Caki2 (cell line): ENCODE data around the gene MCM7. TPM values are rescaled to one million over a fixed set of nuclear protein-coding genes. Genes with fewer than 3 reads are reported as not detected.

Experiments
- DNase-seq: peaks from one replicate; pipeline ENCODE4 v3.0.0-alpha.2; 2015; ENCODE audit warnings: low read depth
- in situ Hi-C: cut with HindIII; loops from 2 replicates; pipeline ENCODE4 v1.10.0; 2016; ENCODE audit warnings: low sequenced_read_pairs, low pct_unique_long_range_greater_than_20kb, mixed read lengths
- total RNA-seq: library from RNA; depleted of rRNA; stranded (reverse); fragments of >200 nt; shearing (Covaris generic); gene quantifications from 2 replicates; pipeline ENCODE4 v1.2.3, GENCODE V29; 2014; ENCODE audit warnings: low replicate concordance

MCM7 gene
- total RNA-seq, 1 experiment from 2014 or later = 243 TPM

DNA sequence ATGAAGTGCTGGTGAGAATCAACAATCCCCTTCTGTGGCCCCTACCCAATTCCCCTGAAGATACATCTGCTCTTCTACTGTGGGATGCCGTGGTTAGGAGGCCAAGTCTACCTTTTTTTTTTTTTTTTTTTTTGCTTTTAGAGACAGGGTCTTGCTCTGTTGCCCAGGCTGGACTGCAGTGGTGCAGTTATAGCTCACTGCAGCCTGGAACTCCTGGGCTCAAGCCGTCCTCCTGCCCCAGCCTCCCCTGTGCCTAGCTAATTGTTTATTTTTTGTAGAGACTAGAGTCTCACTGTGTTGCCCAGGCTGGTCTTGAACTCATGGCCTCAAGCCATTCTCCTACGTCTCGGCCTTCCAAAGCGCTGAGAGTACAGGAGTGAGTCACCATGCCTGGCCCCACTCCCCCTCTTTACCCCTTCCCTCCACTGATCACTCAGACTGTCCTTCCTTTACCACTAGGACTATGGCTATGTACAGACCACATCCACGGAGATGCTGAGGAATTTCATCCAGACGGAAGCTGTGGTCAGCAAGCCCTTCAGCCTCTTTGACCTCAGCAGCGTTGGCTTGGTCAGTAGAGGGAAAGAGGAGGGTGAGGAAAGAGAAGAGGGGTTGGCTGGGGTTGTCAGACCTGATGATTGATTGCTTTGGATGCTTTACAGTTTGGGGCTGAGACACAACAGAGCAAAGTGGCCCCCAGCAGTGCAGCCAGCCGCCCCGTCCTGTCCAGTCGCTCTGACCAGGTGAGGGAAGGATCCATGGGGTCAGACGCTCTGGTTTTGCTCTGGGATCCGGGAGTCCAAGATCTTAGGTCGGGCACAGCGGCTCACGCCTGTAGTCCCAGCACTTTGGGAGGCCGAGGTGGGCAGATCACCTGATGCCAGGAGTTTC, 2.0 kb upstream of the MCM7 start:
- no peak for DNase-seq
- in situ Hi-C loops = no loop called here

DNA sequence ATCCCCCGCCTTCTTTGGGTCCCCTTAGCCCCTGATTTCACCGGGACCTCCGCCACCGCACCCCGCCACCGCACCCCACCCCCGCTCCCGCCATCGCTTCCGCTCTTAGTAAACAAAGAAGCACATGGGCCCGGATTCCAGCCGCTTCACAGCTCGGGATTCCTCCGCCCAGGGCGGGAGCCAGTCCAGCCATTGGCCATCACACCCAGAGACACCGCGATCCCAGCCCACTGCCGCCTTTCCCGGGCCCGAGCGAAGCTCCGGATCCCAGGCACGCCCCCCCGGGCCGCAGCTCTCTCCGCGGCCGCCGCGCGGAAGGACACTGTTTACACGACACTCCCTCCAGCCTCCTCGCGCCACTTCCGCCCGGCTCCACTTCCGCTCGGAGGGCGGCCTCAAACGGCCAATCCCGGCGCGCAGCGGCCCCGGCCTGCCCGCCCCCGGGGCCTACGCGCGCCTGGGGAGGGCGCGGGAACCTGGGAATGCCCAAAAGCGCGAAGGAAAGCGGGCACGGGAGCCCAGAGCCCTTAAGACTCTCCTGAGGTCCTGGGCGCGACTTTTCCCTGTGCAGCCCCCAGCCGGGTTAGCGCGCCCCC, 679 bp downstream of the MCM7 start:
- in situ Hi-C loops = no loop called here
- DNase-seq = peak; percentile 94

DNA sequence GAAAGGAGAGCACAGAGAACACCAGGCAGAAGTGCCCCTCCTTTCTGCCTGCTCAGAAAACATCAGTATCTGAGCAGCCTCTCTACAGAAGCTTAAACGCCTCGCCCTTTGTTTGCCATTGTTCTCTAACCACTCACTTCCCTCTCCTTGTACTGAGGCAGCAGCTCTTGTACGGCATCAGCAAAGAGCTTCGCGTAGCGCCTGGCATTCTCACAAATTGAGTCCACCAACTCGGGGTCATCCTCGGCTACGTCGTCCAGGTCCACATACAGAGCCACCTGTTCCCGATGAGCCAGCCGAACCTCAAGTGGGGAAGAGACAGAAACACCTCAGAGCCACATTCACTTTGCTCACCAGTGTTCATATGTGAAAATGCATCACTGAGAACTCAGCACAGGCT, 1.7 kb downstream of the MCM7 start:
- DNase-seq = no peak
- in situ Hi-C loops = no loop called here

DNA sequence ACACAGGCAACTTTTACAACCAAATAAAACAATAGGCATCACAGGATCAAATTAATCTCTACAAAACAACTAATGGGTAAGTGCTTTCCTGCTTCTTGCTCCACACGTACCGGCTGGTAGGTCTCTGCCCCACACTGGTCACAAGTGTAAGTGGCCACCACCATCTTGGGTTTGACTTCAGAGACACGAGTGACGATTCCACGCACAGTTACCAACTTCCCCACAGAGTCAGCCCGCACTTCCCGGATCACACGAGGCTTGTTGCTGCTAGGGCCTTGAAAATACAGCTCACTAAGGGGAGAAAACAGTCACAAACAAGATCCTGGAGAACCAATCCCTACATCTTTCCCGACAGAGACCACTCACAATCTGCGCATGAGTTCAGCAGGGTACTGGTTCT, 2.3 kb downstream of the MCM7 start:
- DNase-seq = no peak
- in situ Hi-C loops = no loop called here

DNA sequence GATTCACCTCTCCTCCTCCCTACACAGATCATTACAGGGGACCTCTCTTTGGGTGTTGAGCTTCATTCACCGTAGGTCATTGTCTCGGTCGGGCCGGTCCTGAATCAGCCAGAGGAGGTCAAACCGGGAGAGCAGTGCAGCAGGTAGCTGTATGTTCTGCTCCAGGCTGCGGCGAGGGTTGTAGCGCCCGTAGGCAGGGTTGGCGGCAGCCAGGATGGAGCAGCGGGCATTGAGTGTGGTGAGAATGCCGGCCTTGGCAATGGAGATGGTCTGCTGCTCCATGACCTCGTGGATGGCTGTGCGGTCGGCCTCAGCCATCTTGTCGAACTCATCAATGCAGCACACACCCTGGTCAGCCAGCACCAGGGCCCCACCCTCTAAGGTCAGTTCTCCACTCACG, 5.5 kb downstream of the MCM7 start:
- in situ Hi-C loops = no loop called here
- no peak for DNase-seq

DNA sequence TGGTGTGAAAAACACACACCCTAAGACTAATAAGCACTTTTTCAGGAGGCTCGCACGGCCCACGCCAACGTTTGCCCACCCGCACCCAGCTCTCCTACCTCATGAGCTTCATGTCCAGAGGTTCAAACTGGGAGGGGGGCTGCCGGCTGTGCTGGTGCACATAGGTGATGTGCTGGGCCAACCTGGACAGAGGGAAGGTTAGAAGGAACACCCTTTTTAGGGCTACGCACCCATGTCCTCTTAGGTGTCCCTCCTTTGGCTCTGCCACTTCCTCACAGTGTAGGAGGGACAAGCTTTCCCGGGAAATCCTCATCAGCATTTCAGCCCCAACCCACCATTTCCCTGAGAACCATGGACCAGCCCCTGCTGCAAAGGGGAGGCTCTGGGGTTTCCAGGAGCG, 5.9 kb downstream of the MCM7 start:
- in situ Hi-C loops = no loop called here

DNA sequence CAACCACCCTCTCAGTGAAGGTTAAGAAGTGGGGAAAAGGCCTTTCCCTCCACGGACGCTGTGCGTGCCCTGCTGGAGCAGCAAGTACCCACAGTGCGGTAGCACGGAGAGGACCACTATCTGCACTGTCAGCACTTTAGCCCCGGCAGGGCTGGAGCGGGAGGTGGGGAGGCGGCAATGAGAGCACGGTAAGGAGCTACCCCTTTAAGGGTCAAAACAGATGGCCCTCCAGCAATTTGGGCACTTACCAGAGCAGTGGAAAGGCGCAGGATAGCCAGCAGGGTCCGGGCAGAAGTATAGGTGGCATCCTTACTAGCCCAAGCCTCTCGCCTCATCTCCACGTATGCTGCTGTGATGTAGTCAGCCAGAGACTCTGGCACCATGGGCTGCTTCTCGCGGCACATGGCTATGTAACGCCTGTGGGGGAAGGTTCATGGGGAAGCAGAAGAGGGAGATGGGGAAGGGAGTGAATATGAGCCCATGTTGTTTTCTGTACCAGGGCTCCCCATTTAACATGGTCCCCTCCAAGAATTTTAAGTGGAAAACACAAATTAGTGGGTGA, 7.2 kb downstream of the MCM7 start:
- in situ Hi-C loops = no loop called here
- DNase-seq = no peak

More for the DNA sequence above, 5.9 kb downstream of the MCM7 start:
- no peak for DNase-seq

DNA sequence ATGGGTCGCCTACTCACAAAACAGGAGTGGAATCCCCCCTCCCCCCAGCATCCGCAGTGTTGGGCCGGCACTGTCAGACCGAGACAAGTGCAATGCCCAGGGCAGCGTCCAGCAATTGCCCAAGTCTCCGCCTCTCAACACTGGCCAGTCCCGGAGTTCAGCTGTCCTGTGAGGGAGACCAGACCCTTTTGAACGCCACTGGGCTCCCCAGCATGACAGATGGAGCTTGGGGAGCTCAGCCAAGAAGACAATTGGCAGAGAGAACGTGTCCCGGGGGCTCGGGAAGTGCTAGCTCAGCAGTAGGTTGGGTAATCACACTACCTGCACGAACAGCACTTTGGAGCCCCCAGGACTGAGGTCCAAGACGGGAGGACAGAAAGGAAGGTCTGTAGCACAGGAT, 7.7 kb downstream of the MCM7 start:
- DNase-seq = no peak
- in situ Hi-C loops = no loop called here

DNA sequence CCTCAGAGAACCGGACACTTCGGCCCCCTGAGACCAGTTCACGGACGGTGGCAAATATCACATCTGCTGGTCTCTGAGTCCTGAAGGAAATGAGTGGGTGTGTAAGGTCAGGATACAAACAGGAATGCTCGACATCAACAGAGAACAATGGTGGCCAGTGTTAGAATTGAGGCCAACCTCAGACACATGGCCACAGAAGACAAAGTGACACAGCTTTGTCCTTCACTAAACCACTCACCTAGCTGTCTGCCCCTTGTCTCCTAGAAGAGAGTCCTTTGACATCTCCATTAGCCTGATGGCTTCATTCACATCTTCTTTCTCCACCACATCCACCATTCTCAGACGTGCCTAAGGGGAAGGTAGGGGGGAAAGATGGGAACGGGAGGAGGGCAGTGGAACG, 8.1 kb downstream of the MCM7 start:
- DNase-seq = no peak
- in situ Hi-C loops = no loop called here

DNA sequence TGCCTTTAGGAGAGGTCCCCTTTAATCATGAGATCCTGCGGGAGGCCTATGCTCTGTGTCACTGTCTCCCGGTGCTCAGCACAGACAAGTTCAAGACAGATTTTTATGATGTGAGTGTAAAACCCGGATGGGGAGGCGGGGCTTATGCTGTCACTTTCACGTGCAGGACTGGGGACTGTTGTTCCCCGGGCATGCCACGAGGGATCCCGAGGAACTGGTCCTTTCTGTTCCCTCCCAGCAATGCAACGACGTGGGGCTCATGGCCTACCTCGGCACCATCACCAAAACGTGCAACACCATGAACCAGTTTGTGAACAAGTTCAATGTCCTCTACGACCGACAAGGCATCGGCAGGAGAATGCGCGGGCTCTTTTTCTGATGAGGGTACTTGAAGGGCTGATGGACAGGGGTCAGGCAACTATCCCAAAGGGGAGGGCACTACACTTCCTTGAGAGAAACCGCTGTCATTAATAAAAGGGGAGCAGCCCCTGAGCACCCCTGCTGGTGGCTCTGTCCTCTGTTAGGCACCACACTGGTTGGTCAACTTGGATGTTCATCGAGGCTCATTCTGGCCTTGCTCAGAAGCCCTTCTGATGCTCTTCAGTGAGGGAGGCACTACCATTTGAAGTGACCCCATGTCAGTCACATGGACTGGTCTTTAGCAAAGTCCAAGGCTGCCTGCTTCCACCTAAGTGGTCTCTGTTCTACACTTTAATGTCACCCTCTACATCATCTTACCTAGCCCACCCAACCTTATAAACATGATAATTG, 9.6 kb downstream of the MCM7 start:
- in situ Hi-C loops = no loop called here
- DNase-seq = no peak

DNA sequence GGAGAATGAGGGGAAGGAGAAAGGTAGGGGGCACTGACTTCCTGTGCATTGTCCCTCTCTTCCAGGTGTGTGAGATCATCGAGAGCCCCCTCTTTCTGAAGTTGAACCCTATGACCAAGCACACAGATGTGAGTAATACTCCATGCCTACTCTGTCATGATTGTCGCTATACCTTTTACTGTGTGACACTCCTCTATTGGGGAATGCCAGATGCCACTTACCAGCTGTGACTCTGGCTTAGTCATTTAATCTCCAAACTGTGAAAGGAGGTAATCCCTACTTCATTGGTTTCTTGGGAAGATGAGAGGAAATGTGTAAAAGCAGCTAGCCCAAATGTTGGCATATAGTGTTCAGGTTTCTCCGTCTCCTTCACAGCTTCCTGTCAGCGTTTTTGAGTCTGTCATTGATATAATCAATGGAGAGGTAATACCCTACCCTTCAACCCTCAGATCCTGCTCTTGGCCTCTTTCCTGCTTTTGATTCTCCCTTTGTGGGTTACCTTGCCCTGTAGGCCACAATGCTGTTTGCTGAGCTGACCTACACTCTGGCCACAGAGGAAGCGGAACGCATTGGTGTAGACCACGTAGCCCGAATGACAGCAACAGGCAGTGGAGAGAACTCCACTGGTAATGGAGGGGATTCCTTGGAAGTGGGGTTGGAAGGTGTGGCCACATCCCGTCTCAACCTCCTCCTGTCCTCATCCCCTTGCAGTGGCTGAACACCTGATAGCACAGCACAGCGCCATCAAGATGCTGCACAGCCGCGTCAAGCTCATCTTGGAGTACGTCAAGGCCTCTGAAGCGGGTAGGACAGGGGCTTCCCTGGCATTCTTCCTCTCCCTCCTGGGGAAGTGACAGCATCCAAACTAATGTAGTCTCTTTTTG, 10.4 kb downstream of the MCM7 start:
- DNase-seq = no peak
- in situ Hi-C loops = no loop called here

DNA sequence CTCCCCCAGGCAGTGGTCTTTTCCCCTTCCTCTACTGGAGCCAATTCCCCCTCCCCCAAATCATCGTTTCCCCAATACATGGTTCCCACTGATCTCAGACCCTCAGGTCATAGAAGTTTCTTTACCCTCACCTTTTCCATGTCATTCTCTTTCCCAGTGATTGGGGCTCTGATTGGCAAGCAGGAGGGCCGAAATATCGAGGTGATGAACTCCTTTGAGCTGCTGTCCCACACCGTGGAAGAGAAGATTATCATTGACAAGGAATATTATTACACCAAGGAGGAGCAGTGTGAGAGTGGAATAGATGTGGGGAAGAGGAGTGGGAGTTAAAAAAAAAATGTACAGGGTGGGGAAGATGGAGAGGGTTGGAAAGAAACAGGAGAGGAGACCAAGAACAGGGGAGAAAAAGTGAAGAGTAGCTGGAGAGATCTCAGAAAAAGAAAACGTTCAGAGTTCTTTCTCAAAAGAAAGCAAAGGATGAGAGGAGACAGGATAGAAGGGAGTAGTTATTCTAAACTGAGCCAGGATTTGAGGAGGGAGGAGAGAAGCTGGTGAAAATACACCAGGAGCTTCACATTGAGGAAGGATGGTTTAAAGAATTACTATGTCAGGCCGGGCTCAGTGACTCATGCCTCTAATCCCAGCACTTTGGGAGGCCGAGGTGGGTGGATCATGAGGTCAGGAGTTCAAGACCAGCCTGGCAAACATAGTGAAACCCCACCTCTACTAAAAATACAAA, 11.6 kb downstream of the MCM7 start:
- no peak for DNase-seq
- in situ Hi-C loops = no loop called here

DNA sequence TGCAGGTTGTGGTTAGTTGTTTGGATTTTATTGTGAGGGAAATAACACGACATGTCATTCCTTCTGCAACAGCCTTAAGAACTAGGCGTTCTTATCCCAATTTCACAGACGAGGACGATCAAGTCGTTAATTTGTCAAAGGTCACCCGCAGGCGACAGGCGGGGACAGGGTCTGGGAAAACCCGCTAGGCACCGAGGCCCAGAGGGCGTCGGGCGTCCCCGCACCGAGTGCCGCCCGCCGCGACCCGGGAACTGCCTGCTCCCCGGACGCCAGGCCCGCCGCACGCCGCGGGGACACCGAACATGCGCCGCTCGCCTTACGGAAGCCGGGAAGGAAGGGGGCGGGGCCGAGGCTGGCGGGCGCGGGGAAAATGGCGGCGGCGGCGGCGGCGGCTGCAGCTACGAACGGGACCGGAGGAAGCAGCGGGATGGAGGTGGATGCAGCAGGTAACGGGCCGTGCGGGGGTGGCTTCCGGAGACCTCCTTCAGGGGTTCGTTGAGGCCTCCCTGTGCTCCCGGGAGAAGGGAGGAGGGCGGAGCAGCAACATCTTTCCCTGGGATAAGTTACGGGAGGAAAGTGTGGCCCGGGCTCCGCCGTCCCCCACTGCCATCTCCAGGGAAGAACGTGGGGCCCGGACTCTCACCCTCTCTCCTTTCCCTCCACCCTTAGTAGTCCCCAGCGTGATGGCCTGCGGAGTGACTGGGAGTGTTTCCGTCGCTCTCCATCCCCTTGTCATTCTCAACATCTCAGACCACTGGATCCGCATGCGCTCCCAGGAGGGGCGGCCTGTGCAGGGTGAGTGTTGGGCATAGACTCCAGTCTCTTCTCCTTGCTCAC, 12.4 kb downstream of the MCM7 start, which contains the start of gene COPS6:
Gene COPS6 (plus strand): TSS at position 349 of the 837 bp plus-strand sequence. CDS start 22 bp downstream, at position 371.
- in situ Hi-C loops = no loop called here
- DNase-seq = peak; percentile 74

DNA sequence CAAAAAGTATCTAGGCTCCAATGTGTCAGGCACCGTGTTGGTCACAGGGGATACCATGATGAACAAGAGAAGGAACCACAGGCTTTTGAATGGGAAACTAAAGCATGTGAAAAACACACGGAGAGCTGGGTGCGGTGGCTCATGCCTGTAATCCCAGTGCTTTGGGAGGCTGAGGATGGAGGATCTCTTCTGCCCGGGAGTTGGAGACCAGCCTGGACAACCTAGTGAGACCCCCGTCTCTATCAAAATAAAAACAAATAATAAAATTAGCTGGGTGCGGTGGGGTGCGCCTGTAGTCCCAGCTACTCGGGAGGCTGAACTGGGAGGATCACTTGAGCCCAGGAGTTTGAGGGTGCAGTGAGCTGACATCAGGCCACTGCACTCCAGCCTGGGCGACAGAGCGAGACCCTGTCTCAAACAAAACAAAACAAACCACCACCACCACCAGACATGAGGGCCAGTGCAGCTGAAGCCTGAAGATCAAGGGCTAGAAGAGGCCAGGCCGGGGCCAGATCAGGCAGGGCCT, 13.0 kb downstream of the MCM7 start:
- in situ Hi-C loops = no loop called here
- DNase-seq = no peak

DNA sequence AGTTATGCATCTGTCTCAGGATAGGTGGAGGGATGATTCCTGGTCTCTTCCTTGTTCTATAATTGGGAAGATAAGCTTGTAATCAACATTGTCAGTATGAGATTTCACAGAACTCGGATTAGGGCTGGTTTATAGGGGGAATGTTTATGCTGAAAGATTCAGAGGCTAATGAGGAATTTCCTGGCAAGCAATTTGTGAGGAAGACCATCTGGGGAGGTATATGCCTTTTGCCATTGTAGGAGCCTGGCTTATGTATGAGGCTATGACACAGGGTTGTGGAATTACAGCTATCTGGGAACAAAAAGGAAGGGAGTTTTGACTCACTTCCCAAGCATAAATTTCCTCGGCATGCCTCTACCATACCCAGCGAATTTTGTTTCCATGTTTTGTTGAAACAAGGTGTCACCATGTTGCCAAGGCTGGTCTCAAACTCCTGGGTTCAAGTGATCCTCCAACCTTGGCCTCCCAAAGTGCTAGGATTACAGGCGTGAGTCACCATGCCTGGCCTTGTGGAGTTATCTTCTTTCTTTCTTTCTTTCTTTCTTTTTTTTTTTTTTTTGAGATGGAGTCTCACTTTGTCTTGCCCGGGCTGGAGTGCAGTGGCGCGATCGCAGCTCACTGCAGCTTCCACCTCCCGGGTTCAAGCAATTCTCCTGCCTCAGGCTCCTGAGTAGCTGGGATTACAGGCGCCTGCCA, 14.0 kb downstream of the MCM7 start:
- in situ Hi-C loops = no loop called here
- DNase-seq = peak; percentile 34

DNA sequence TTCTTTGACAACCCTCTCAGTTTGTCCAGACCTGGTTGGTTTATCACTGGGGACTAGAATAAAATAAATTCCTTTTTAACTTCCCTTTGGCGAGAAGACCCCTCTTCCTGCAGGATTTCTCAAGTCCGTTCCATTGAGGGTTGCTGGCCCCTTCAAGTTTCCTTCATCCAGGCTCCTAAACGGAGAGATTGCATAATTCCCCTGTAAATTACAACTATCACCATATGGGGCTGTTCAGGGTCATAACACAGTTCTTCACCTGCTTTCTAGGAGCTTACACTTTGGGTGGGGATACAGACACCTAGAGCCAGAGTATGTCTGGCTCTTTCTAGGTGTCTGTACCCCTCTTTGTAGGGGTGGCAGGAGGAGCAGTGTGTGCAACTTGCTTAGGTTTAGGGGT, 15.7 kb downstream of the MCM7 start:
- in situ Hi-C loops = no loop called here
- no peak for DNase-seq
